ENCODE data around the gene KDM4B.

KDM4B gene

DNA sequence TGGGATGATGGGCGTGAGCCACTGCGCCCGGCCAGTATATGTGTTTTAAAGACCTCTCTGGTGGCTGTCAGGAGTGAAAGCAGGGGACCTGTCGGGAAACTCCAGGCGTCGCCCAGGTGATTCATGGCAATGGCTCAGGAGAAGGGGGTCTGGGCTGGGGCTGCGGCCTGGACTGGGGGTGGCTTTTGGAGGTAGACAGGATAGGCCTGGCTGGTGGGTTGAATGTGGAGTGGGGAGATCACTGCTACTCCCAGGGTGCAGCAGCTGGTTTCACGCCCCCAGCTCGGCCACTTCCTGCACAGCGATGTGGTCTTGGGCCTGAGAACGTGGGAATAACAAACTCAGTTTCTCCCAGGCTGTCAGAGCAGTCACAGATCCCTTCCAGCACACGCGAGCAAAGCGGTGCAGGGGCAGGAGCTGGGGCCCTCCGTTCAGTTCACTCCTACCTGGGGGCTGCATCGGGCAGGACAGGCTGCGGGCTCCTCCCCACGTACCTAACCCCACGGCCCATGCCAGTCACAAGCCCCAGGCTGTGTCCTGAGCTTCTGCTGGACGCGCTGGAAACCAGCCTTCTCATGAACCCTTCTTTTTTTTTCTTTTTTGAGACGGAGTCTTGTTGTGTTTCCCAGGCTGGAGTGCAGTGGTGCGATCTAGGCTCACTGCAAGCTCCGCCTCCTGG lies 18.9 kb downstream of the KDM4B start:
- TF ChIP-seq, protein P1, sequence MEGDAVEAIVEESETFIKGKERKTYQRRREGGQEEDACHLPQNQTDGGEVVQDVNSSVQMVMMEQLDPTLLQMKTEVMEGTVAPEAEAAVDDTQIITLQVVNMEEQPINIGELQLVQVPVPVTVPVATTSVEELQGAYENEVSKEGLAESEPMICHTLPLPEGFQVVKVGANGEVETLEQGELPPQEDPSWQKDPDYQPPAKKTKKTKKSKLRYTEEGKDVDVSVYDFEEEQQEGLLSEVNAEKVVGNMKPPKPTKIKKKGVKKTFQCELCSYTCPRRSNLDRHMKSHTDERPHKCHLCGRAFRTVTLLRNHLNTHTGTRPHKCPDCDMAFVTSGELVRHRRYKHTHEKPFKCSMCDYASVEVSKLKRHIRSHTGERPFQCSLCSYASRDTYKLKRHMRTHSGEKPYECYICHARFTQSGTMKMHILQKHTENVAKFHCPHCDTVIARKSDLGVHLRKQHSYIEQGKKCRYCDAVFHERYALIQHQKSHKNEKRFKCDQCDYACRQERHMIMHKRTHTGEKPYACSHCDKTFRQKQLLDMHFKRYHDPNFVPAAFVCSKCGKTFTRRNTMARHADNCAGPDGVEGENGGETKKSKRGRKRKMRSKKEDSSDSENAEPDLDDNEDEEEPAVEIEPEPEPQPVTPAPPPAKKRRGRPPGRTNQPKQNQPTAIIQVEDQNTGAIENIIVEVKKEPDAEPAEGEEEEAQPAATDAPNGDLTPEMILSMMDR (conservative IDR thresholded peaks at IDR 0.05; ENCODE audit: low read depth, low read length) = no peak
- no peak overlapping the region for H3K4me3 ChIP-seq (ENCODE audit: low read depth, low read length)
- peak; percentile 49 for DNase-seq (ENCODE audit: low read depth)

DNA sequence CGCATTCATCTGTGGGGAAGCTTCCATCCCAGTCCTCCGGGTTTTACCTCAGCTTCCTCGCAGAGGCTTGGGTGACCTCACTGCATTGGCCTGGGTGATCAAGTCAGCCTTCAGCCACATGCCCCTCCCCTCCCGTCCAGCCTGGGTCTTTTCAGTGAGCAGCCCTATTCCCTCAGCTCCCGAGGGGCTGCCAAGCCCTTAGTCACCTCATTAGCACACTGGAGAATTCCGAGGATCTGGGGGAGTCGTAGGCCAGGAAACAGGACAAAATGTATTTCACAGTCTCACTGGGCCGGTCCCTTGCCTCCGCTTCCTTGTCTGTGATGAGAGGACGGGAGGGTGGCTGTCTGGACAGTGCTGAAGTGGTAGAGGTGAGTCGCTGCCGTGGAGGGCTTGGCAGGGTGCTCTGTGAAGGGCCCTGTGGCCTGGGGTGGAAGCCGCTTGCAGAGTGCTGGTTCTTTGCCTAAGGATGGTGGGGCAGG lies 19.9 kb downstream of the KDM4B start:
- TF ChIP-seq, protein P1 (conservative IDR thresholded peaks at IDR 0.05; ENCODE audit: low read depth, low read length) = no peak
- DNase-seq (ENCODE audit: low read depth) = peak; percentile 47

DNA sequence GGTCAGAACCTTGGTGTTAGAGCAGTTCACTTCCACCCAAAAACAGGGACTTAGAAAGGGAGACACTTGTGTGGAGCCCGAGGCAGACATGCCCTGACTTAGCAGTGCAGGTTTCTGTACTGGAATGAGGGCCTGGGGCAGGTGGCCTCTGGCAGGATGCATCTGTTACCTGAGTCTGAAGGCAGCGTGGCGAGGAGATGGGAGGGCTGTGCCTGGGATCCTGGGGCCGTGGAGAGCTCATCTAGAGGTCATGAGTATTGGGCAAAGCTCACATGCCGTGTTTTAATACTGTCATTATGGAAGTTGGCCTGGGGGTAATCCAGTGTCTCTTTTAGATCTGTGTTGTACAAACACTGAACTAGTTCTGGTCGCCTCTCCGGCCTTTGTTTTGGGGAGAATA lies 21.4 kb downstream of the KDM4B start:
- DNase-seq (ENCODE audit: low read depth) = no peak
- no peak overlapping the region for H3K4me3 ChIP-seq (ENCODE audit: low read depth, low read length)
- TF ChIP-seq, protein P1 (conservative IDR thresholded peaks at IDR 0.05; ENCODE audit: low read depth, low read length) = no peak

More for the DNA sequence above, 19.9 kb downstream of the KDM4B start:
- no peak overlapping the region for H3K4me3 ChIP-seq (ENCODE audit: low read depth, low read length)

DNA sequence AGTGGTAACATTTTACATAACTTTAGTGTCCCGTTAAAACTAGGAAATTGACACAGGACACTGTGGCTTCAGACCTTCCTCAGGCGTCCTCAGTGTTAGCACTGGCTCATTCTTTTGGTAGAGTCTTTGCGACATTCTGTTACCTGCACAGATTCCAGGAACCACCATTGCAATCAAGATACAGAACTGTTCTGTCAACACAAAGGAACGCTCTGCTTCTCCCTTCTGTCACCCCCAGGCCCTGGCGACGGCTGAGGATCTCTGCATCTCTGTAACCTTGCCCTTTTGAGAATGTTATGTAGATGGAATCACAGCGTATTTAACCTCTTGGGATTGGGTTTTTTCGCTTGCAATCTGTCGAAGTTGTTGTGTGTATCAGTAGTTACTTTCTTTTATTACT lies 22.6 kb downstream of the KDM4B start:
- TF ChIP-seq, protein P1 (conservative IDR thresholded peaks at IDR 0.05; ENCODE audit: low read depth, low read length) = no peak
- no peak overlapping the region for H3K4me3 ChIP-seq (ENCODE audit: low read depth, low read length)
- DNase-seq (ENCODE audit: low read depth) = no peak

DNA sequence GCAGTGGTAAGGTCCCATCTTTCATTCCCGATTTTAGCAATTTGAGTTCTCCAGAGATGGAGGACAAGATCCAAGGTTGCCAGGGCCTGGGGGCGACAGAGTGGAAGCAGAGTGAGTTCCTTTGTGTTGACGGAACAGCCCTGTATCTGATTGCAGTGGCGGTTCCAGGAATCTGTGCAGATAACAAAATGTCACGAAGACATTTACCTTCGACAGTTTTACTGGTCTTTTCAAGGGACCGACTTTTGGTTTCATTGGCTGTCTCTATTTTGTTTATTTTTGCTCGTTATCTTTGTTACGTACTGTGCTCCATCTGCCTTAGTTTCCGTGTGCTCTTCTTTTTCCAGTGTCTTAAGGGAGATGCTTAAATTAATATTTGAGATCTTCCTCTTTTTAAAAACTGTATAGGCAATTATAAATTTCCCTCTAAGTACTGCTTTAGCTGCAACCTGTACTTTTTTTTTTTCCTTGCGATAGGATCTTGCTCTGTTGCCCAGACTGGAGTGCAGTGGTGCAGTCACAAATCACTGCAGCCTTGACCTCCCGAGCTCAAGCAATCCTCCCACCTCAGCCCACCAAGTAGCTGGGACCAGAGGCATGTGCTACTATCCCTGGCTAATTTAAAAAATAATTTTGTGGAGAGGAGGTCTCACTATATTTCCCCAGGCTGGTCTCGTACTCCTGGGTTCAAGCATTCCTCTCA lies 23.2 kb downstream of the KDM4B start:
- no peak overlapping the region for H3K4me3 ChIP-seq (ENCODE audit: low read depth, low read length)
- TF ChIP-seq, protein P1 (conservative IDR thresholded peaks at IDR 0.05; ENCODE audit: low read depth, low read length) = no peak
- no peak for DNase-seq (ENCODE audit: low read depth)

DNA sequence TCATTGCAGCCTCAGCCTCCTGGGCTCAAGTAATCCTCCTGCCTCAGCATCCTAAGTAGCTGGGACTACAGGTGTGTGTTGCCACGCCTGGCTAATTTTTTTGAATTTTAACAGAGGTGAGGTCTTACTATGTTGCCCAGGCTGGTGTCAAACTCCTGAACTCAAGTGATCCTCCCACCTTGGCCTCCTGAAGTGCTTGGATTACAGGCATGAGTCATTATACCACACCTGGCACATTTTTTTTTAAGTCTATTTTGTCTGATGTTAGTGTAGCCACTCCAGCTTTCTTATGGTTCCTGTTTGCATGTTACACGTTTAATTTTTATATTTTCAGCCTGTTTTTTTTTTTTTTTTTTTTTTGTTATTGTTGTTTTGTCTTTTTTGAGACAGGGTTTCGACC lies 24.8 kb downstream of the KDM4B start:
- no peak for DNase-seq (ENCODE audit: low read depth)
- H3K4me3 ChIP-seq (ENCODE audit: low read depth, low read length) = no peak overlapping the region
- TF ChIP-seq, protein P1 (conservative IDR thresholded peaks at IDR 0.05; ENCODE audit: low read depth, low read length) = no peak

Measured in choroid plexus epithelial cell (primary cell).